Activated CD8-positive, alpha-beta memory T cell treated with anti-CD3 and anti-CD28 coated beads, Interleukin-2, amount 50 U/mL, for 4 hours (primary cell): Measurements from ENCODE around the gene EOLA2.
"Not testable (repeated sequence)": the region's sequence is repeated elsewhere in the genome, so short reads cannot be mapped to it uniquely, and the experiment has no call there.

Experiments used
- DNase-seq: peaks from one replicate; pipeline ENCODE4 v3.0.0-alpha.2; 2020

EOLA2 gene

GRCh38 chrX:149932150-149932549 lies 6.1 kb downstream of the EOLA2 start:
- not testable (repeated sequence) for DNase-seq

GRCh38 chrX:149931355-149931754 lies 6.9 kb downstream of the EOLA2 start:
- DNase-seq: not testable (repeated sequence)

GRCh38 chrX:149929400-149929799 lies 8.9 kb downstream of the EOLA2 start, which contains the start of gene HSFX4:
HSFX4 (plus strand) TSS chrX:149929573; CDS start chrX:149929645, 72 bp downstream.
- DNase-seq: not testable (repeated sequence)

GRCh38 chrX:149928635-149929034 lies 9.7 kb downstream of the EOLA2 start:
- DNase-seq: not testable (repeated sequence)

GRCh38 chrX:149927964-149928258 lies 10.4 kb downstream of the EOLA2 start:
- not testable (repeated sequence) for DNase-seq

DNA sequence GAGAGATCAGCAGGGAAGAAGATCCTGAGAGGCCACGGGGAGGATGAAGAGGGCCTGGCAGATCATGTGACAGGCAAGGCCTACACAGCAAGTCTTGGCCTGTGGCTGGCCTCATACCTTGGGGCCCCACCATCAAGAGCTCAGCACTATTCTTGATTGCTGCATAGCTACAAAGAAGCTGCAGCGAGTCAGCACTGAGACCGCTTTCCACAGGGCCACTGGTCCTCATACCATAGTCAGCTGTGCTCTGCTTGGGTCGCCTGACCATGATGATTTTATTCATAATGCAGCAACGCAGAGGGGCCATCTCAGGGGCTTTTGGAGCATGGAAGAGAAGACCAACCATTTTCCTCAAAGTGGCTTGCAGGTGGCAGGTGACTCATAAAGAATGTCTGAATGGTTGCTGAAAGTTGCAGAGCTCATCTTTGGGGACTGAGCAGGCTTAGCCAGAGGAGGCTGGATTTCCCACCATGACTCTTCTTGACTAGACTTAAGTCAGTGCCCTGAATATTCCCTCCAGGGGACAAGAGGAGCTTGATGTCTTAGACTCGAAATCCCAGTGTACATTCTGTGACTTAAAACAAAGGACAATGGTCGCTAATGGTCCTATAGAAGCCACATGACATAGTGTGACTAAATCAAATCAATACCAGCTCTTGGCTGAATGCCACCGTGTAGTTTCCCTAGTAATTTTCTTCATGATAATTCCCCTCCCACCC lies 10.9 kb downstream of the EOLA2 start:
- DNase-seq: not testable (repeated sequence)

DNA sequence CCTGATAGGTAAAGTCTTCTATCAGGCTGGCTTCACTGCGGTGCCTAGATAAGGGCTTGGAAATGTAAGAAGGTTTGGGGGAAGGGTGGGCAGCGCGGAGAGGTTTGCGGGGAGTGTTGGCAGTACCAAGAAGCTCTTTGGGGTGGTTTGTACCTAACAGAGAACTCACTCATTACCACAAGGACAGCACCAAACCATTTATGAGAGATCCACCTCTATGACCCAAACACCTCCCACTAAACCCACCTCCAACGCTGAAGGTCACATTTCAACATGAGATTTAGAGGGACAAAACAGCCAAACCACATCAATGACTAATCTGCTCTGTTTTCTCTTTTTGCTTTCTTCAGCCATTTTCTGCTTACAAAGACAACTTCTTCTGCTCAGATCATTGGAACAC lies 13.9 kb downstream of the EOLA2 start:
- DNase-seq: not testable (repeated sequence)

DNA sequence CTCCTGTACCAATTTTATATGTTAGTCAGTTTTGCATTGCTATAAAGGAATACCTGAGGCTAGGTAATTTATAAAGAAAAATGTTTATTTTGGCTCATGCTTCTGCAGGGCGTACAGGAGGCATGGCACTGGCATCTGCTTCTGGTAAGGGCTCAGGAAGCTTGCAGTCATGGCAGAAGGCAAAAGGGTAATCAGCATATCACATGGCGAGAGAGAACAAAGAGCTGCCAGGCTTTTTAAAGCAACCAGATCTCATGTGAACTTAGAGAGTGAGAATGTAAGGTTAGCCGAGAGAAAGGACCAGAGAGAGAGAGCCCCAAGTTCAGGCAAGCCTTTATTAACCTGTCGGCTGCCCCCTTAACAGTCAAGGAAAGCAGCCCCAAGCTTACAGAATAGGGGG lies 14.5 kb downstream of the EOLA2 start:
- DNase-seq: not testable (repeated sequence)

DNA sequence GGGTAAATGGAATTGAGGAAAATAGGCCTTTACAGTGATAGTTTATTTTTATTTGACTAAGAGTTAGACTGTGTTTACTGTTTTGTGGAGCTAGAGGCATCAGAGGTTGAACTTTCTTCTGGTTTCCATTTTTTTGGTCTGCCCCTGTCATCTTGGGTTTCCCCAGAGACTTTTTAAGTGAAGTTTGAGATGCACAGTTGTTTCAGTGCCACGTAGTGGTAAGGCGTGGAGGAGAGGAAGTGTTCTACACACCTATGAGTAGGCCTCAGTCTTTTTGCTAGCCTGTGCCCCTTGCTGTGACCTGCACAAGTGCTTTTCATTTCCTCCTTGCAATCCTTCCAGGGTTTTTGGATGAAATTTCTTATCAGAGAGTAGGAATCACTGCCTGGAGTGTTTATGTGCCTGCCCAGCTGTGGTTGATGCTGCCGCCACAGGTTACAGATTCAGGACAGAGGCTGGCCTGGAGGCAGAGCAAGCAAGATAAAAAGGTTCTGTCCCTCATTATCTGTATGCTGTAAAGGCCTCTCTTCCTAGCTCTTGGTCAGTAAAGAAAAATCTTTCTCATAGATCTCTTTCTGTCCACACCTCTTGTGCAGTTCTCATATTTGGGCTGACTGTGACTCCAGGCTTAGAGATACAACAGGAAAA lies 21.4 kb downstream of the EOLA2 start:
- no peak for DNase-seq

DNA sequence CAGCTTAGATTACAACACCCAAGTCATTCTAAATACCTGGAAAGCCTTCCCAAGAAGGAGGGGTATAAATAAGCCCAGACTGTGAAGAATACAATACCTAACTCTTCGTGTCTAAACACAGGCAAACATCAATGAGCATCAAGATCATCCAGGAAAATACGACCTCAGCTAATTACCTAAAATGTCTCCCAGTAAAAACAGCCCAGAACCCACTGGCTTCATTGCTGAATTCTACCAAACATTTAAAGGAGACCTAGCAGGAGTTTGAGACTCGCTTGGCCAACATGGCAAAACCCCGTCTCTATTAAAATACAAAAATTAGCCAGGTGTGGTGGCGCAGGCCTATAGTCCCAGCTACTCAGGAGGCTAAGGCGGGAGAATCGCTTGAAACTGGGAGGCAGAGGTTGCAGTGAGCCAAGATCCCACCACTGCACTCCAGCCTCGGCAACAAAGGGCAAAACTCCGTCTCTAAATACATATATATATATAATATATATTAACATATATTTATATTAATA lies 28.1 kb downstream of the EOLA2 start:
- no peak for DNase-seq

DNA sequence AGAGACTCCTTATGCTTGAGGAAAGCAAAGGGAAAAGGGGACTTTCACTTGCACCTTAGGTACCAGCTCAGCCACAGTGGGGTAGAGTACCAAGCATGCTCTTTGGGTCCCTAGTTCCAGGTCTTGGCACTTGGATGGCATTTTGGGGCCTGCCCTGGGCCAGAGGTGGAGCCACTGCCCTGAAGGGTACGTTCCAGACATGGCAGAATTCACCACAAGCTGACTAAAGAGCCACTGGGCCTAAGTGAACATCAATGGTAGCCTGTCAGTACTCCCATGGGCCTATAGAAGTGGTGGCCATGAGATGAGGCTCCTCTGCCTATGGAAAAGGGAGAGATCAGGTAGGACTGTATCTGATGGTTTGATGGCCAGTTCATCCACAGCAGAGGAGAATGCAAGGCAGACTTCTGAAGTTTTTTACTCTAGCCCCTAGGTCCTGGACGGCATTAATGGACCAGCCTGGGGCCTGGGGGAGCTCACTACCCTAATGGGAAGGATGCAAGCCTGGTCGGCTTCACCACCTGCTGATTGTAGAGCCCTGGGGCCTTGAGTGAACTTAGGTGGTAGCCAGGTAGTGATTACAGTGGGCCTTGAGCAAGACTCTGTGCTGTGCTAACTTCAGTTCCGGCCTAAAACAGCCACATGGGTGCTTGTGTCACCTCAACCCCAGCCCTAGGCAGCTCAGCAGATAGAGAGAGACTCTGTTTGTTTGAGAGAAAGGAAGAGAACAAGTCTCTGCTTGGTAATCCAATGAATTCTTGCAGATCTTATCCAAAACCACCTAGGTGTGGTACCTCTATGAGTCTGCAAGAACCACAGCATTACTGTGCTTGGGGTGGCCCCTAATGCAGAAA lies 28.7 kb downstream of the EOLA2 start:
- no peak for DNase-seq

- no peak for DNase-seq
Measured at GRCh38 chrX:149908727-149909126, 29.6 kb downstream of the EOLA2 start.

DNA sequence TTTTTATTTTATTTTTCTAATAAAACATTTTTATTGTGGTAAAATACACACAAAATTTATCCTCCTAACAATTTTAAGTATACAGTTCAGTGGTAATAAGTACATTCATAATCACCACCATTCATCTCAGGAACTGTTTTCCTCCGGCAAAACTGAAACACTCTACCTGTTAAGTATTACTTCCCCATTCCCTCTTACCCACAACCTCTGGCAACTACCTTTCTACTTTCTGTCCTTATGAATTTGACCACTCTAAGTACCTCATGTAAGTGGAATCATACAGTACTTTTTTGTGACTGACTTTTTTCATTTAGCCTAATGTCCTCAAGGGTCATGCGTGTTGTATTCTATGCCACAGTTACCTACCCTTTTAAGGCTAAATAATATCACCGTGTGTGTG lies 30.0 kb downstream of the EOLA2 start:
- no peak for DNase-seq

- no peak for DNase-seq
Measured at GRCh38 chrX:149903889-149904748, 34.2 kb downstream of the EOLA2 start.

DNA sequence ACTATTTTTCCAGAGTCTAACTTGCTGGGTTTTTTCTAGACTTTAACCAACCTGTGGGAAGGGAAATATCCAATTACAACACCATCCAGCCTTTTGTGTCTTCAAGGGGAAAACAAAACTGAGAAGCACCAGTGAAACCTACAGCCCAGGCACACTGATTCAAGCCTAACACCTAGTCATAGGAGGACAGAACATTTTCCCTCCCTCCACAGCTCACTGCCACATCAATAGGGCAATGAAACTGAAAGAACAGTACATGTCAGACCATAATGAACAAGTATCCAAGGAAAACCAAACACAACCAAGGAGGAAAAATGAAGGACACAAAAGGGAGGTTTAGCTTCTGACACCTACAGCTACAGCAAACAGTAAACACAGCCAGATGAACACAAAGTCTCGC lies 39.7 kb downstream of the EOLA2 start:
- no peak for DNase-seq

- not testable (repeated sequence) for DNase-seq
Measured at GRCh38 chrX:149890828-149891227, 47.5 kb downstream of the EOLA2 start.
